HG03045 (cell line): ENCODE data around the gene ARHGEF6.
A peak's percentile ranks its signal among the peaks of the same experiment; 100 is the strongest.
"Not testable (repeated sequence)": the region's sequence is repeated elsewhere in the genome, so short reads cannot be mapped to it uniquely, and the experiment has no call there.

Experiments
- ATAC-seq: cut with Tn5 transposase; IDR thresholded peaks from one replicate; pipeline ENCODE4 v1.9.1; 2021; ENCODE audit warnings: mild to moderate bottlenecking, moderate library complexity; ENCODE audit not compliant: unreplicated experiment

Gene ARHGEF6

DNA sequence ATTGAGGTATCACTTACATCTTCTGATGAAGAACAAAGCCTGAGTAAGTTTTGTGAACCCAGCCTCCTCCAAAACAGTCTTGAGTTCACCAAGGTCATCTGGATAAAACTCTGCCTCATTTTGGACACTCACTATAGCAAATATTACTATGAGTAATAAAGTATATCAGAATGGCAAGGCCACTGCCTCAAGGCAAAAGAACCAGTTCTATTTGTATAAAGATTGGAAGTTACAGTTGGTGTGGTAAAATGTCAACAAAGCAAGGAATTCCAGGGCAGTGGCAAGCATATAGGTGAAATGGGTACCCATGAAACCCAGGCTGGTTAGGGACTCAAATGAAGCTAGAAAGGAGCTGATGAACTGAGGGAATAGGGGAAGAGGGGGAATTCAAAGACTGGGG is 2.4 kb upstream of the ARHGEF6 start:
- ATAC-seq, result no peak

DNA sequence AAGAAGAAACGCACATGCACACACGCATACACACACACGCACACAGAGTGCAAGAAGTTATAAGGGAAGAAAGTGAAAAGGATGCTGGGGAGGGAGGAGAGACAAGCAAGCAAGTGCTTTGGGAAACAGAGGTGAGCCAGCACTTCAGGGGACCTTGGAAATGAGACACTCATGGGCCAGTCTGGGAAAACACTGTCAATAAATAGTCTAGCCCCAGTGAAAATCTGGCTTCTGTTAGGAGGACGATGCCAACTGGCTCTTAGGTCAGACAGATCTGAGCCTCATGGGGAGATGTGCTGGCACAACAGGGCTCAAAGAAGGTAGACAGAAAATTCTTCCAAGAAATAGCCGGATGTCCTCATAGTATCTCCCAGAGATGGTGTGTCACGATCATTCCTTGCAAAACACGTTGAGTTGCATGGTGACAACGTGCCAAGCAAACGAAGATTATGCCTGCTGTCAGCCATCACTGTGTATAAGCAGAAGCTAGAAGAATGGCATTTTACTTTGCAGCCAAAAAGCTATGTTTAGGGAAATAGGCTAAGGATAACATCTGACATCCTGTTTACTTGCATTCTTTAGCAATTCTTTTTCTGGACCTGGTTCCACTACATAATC is 557 bp upstream of the ARHGEF6 start:
- ATAC-seq, result no peak

DNA sequence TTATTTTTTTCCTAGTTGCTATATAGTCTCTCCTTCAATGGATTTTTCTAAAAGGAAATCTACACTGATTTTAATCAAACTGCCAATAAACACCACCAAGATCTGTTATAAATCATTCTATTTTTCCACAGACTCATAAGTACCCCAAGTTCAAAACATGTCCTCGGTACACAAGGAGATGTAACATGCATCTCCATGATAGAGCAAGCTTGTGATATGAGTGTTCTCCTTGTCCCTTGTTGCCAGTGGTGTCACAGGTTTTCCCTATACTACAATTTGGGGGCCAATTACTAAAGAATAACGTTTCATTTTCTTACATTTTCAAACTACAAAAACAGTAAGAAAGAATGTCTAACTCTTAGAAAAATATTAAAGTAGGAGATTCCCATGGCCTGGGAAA is 491 bp downstream of the ARHGEF6 start:
- ATAC-seq, result no peak

- no peak for ATAC-seq
These were observed 1.4 kb downstream of the ARHGEF6 start for GRCh38 chrX:136779346-136779781.

- ATAC-seq, result no peak
These were observed 1.8 kb downstream of the ARHGEF6 start for GRCh38 chrX:136778916-136779315.

DNA sequence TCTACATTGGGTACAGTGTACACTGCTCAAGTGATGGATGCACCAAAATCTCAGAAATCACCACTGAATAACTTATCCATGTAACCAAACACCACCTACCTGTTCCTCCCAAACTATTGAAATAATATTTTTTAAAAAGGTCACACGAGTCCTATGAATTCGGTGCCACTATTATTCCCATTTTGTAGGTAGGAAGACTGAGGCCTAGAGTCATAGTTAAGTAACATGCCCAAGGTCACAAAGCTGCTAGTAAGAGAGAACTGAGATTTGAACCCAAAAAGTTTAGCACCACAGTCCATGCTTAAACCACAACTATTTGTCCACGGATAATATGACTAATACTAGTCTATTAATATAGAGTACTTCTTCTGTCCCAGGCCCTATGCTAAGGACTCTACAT is 2.7 kb downstream of the ARHGEF6 start:
- ATAC-seq, result no peak

DNA sequence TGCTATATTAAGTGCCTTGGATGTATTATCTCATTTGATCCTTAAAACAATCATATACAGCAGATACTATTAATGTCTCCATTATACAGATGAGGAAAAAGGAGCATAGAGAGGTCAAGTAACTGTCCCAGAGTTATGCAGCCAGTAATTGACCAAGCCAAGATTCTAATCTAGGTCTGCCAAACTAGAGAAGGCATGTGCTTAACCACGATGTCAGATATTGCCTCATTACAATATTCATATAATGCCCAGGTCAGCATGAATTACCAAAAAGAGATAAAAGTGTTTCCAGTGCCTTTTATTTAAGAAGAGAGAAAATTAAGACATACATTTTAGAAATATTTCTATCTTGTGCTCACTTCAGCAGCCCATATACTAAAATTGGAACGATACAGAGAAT is 7.1 kb downstream of the ARHGEF6 start:
- no peak for ATAC-seq

DNA sequence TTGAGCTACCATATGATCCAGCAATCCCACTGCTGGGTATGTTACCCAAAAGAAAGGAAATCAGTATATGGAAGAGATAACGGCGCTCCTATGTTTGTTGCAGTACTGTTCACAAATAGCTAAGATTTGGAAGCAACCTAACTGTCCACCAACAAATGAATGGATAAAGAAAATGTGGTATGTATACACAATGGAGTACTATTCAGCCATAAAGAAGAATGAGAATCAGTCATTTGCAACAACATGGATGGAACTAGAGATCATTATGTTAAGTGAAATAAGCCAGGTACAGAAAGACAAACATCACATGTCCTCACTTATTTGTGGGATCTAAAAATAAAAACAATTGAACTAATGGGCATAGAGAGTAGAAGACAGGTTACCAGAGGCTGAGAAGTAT is 8.9 kb downstream of the ARHGEF6 start:
- ATAC-seq, result not testable (repeated sequence)

GRCh38 chrX:136768469-136769084 is 12.2 kb downstream of the ARHGEF6 start:
- no peak for ATAC-seq

DNA sequence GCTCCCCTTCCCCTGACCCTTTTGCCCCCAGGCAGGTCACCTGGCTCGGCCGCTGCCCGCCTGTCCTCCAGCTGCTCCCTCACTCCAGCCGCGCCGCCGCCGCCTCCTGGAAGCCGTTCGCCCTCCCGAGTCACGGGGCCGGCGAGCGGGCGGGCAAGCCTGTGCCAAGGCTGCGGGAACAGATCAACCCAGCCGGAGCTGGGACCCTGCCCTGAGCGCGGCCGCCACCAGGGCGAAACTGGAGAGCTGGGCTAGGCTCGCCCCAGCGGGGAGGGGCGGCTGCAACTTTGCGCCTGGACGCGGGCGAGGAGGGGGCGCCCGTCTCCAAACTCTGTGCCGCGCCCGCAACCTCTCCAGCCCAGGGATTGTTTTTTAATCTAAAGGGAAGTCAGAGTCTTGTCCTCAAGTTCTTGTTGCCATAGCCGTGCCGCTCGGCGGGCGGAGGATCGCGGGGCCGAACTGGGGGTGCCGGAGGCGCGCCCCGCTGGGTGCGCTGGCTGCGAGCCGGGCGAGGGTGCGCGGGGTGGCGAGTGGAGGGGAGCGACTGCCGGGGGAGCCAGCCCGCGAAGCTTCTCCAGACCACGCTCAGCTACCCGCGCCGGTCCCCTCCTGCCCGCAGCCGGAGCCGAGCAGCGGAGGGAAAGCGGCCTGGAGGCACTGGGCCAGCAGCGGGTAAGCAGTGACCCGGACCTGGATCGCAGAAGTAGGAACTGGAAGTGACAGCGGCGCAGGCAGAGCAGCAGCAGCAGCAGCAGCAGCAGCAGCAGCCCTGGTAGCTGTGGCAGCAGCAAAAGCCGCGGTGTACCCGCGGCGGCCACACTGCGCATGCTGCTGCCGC is 13.4 kb downstream of the ARHGEF6 start:
- ATAC-seq, result peak; percentile 79

DNA sequence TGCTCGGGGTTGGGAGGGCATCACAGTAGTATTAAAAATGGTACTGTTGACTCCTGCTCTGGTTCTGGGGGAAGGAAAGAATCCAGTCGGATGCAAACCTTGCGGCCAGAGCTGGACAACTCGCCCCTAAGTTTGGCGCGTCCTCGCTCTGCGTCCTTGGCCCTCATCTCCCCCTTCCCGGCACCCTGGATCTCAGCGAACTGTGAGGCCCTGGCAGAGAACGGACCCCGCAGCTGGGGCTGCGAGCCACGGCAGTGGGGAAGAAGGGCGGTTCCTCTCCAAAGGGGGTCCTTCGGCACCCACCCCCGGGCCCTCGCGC is 14.0 kb downstream of the ARHGEF6 start:
- peak; percentile 1 for ATAC-seq

DNA sequence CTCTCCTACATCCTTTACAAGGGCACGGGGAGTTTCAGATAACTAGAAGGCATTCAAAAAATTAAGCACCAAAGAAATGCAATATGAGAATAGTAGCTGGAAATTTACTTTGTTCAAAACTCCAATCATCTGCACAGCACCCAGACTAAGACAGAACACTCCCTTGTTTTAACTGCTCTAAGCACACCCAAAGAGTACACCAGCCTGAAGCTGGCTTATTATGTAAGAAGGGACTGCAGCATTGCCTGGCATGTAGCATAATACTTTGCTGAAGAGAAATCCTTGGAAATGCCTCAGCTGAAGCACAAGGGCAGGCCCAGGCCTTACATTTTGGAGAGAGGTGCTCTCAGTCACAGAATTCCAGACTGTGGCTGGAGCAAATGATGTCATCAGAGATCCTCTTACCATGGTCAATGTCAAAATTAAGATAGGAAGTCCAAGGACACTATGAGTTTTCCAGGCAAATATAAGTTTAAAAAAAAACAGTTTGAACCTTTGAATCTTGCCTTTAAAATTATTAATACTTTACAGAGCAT is 14.8 kb downstream of the ARHGEF6 start:
- ATAC-seq, result no peak

GRCh38 chrX:136764206-136764605 is 16.5 kb downstream of the ARHGEF6 start:
- ATAC-seq, result no peak

DNA sequence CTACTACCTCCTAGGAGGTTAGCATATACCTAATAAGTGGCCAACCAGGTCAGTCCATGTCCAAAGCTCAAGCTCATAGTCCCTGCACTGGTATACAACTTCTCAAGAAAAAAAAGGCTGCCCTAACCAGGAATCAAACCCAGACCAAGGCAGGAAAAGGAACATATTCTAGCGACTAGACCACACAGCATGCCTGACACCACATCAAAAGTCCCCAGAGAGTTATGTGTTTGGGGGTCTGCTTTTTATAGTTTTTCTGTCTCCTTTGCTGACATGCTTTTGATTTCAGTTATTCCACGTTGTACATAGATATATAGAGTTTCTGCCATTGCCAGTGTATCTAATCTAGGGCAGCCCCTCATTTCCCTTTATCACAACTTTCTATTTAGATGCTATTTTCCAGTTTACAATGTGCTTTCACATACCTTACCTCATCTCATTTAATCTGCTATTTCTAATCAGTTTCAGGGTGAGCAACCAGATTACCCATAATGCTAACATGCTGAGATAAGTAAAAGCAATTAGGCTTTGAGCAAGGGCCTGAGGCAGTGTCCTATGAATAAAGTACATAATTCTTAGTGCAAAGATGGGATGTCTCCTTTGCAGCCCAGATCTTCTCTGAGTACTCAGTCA is 17.8 kb downstream of the ARHGEF6 start:
- ATAC-seq, result no peak

DNA sequence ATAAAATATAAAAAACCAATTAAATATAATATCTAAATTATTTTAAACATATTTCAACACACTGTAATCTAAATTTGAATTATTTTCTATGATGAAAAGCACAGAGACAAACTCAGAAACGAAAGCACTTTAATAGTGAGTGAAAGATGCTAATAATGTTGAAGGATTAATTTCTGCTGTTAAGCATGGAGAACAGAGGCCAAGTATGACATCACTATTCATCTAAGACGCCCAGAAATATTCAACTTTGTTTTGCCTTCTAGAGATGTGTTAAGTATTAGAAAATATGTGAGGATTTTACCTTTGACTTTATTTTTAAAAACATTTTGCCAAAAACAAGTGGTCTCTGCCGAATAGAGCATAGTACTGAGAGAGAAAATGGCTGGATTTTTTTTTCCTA is 19.3 kb downstream of the ARHGEF6 start:
- no peak for ATAC-seq

DNA sequence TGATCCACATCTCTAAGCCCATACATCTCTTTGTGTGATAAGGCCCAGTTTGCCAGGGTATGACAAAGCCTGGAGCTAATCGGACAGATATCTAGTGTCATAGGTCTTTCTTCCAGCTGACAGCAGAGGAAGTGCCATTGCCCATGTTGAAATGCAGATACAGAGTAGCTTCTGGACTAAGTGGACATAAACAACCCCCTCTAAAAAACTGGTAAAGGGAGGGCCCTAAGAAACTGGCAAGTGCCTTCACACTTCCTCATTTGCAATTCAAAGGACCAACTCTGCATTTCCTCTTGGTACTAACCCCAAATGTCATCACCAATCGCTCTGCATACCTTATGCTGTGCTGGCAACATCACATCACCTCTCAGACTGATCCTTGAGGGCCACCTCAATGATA is 20.8 kb downstream of the ARHGEF6 start:
- peak; percentile 49 for ATAC-seq

- no peak for ATAC-seq
These were observed 25.3 kb downstream of the ARHGEF6 start for GRCh38 chrX:136755411-136755810.

DNA sequence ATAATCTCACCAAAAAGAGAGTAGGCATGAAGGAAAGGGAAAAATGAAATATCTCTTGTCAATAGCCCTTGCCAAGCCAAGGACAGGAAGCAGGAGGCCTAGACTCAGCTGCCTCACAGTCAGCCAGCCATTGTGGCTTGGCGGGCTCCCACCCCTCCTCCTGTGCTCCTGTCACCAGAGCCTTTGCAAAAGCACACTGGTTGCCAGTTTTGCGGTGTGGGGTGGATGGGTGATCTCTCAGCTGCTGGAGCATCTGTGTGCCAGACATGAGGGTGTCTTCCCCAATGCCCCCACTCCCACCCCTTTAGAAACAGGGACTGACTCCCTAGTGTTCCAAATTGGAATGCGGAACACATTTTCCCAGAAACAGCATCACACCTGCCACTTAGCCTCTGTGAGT is 26.1 kb downstream of the ARHGEF6 start:
- ATAC-seq, result no peak

- no peak for ATAC-seq
These were observed 27.9 kb downstream of the ARHGEF6 start for GRCh38 chrX:136752796-136753195.

DNA sequence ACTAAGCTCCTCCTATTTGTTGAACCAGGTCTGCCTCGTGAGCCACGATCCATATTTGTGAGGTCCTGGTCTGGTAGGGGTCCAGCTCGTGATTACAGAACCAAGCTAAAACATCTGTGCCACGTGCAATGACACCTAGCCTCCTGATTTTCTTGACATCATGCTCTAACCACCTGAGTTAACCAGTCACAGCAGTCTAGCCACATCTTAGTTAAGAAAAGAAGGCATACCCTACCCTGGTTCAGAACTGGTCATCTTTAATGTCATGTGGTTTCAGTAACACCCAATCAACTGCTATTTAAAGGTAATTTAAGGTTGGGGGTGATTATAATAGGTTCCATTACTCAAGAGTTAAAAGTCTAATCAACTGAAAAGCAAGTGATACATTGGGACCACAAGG is 28.4 kb downstream of the ARHGEF6 start:
- no peak for ATAC-seq

DNA sequence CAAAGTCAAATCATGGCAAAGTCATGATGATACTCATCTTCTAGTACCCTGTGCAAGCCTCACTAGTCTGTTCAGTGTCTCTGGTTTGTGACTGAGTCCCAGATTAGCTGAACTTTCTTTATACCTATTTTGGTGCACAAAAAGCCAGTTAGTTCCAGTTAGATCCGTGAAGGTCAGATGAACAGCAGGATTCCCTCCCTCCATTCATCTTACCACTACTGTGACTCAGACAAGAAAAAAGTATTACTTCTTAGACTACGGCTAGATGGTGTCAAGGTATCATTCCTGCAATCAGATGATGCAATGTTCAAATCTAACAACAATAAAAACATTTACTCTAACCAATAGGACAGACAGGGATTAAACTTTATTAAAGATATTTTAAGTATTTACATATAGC is 30.4 kb downstream of the ARHGEF6 start:
- ATAC-seq, result no peak
